Skin of body (tissue), 3 donors: Measurements from ENCODE around the gene MYH14. TPM values are rescaled to one million over a fixed set of nuclear protein-coding genes. Genes with fewer than 3 reads are reported as not detected.

Source experiments
- DNase-seq: peaks from one replicate; lab custom pipeline; 2025; lab: John Stamatoyannopoulos, UW
- small RNA-seq: library from RNA; depleted of rRNA; stranded (forward); fragments of <200 nt; gene quantifications from one replicate; pipeline ENCODE3, GENCODE V24; 2014; ENCODE audit warnings: low replicate concordance
- total RNA-seq: library from RNA; depleted of rRNA; stranded (reverse); fragments of >200 nt; gene quantifications from one replicate; pipeline ENCODE4 v1.2.3, GENCODE V29; 2014

Gene MYH14
- total RNA-seq, 1 donor from 2014 or later: 38.4 TPM

DNA sequence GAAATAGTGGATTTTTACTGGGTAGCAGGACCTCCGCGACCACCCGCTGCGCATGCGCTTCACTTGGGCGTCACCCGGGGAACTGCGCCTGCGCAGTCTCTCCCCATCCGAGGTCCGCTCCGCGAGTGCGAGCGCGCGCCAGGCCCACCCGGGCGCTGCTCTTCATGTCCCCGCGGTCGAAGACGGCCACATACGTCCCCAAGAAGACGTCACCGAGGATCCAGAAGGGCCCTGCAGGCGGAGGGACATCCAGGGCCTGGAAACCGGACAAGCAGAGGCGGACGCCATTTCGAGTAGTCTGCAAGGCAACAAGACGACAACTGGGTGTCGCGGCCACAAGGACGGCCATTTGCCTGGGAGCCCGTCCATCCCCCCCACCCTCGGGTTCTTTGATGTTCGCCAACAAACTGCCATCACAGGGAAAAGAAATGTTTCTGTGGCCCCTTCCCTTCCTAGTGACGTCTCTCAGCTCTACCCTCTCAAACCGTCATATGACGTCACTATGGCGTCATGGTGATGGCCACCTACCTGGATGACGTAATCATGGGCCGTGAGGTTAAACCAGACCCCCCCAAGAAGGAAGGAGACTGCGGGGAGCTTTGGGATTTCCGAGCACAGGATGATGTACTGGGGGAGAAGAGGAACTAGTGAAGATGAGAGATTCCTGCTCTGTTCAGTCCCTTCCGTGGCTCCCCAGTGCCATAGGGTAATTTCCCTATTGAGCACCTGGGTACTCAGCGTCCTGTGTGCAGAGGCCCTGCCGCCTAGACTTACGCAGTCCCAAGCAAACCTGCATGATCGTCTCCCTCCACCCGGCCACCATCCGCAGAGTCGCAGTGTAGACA is 155.3 kb downstream of the MYH14 start:
- no peak for DNase-seq

GRCh38 chr19:50359328-50359818 is 156.0 kb downstream of the MYH14 start:
- DNase-seq: no peak

Small RNA genes lying within 50 kb of the gene (small RNA-seq; reads per million reads assigned to genes)
- not detected for gene RF00017

Other genes with a start within 250 kb of the MYH14 start
- 0.79 TPM for gene SIGLEC11, start 242.4 kb upstream of the MYH14 start, total RNA-seq
- gene VRK3, start 178.2 kb upstream of the MYH14 start, total RNA-seq: 15.2 TPM
- gene ZNF473, start 177.6 kb upstream of the MYH14 start, total RNA-seq: 5.1 TPM
- not detected for gene IZUMO2, start 40.3 kb upstream of the MYH14 start, total RNA-seq
- gene KCNC3, start 125.8 kb downstream of the MYH14 start, total RNA-seq: 0.59 TPM
- 0.59 TPM for gene NAPSA, start 162.0 kb downstream of the MYH14 start, total RNA-seq
- gene NR1H2, start 172.8 kb downstream of the MYH14 start, total RNA-seq: 26.0 TPM
- gene POLD1, start 180.7 kb downstream of the MYH14 start, total RNA-seq: 16.0 TPM
- 0.30 TPM for gene SPIB, start 215.3 kb downstream of the MYH14 start, total RNA-seq
- gene MYBPC2, start 229.3 kb downstream of the MYH14 start, total RNA-seq: 9.3 TPM